Measurements from ENCODE around the gene KIAA1217. TPM values are rescaled to one million over a fixed set of nuclear protein-coding genes. Genes with fewer than 3 reads are reported as not detected.

KIAA1217 gene
- total RNA-seq, 1 donor from 2014 or later: 73.2 TPM

DNA sequence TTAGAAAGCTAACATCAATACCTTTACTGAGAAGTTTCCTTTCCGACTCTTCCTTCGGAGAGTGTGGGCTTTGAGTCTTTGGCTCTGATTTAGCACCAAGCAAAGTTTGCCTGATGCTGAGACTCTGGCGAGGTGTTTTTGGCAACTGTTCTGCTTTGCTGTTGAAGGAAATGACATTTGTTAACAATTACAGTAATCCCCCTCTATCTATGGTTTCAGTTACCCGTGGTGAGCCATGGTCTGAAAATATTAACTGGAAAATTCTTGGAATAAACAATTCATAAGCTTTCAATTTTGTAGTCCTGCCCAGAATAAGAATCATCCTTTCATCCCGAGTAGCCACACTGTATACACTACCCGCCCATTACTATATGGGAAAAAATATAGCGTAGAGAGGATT is 388.5 kb downstream of the KIAA1217 start:
- H3K9me3 Mint-ChIP-seq: no peaks in the 10 kb centered on the region
- no peak for DNase-seq (ENCODE audit: extremely low spot score, unreplicated experiment)

More for the DNA sequence above, 388.5 kb downstream of the KIAA1217 start:
- TF ChIP-seq, protein P1, sequence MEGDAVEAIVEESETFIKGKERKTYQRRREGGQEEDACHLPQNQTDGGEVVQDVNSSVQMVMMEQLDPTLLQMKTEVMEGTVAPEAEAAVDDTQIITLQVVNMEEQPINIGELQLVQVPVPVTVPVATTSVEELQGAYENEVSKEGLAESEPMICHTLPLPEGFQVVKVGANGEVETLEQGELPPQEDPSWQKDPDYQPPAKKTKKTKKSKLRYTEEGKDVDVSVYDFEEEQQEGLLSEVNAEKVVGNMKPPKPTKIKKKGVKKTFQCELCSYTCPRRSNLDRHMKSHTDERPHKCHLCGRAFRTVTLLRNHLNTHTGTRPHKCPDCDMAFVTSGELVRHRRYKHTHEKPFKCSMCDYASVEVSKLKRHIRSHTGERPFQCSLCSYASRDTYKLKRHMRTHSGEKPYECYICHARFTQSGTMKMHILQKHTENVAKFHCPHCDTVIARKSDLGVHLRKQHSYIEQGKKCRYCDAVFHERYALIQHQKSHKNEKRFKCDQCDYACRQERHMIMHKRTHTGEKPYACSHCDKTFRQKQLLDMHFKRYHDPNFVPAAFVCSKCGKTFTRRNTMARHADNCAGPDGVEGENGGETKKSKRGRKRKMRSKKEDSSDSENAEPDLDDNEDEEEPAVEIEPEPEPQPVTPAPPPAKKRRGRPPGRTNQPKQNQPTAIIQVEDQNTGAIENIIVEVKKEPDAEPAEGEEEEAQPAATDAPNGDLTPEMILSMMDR (conservative IDR thresholded peaks at IDR 0.05): no peak
- Mint-ChIP-seq H3K27me3 (no peaks in the 10 kb centered on the region), H3K4me3 (no peak overlapping the region), H3K36me3 (peaks cover 49% of the 10 kb centered on the region), H3K4me1 (ENCODE audit: unreplicated experiment) (no peaks in the 10 kb centered on the region), H3K27ac (no peak overlapping the region)

Small RNAs within 50 kb of the gene (microRNA-seq; reads per million reads assigned to microRNA genes)
- not detected for gene MIR603
